Naive thymus-derived CD4-positive, alpha-beta T cell (primary cell): Measurements from ENCODE around the gene ATF1. TPM values are rescaled to one million over a fixed set of nuclear protein-coding genes. Genes with fewer than 3 reads are reported as not detected.

Source experiments
- ATAC-seq: fragments of 150-1000 bp; cut with Tn5 transposase; 2 replicates; pipeline ENCODE4 v1.10.0; 2021; ENCODE audit warnings: mild to moderate bottlenecking, moderate library complexity
- CTCF ChIA-PET: fragments of 350-600 bp; sonication (Branson Sonifier 250); formaldehyde crosslinking; loops from one replicate; lab custom pipeline; 2021; ENCODE audit warnings: antibody characterized with exemption; lab: Charles Lee
- POLR2A ChIA-PET: fragments of 350-600 bp; sonication (Branson Sonifier 250); formaldehyde crosslinking; loops from one replicate; lab custom pipeline; 2021; ENCODE audit warnings: antibody characterized with exemption, inconsistent platforms; lab: Charles Lee
- DNase-seq, 9 donors: peaks; one replicate each; pipeline versions ENCODE4 v3.0.0 to v3.0.0-alpha.2; 2020 to 2022; ENCODE audit warnings: mixed read lengths in 1 of 9
- H3K27ac ChIP-seq: one replicate; pipeline ENCODE4 v1.7.0; 2013; ENCODE audit warnings: mild to moderate bottlenecking, low read depth, low read length, moderate library complexity
- H3K27me3 ChIP-seq, 2 donors: one replicate each; pipeline ENCODE4 v1.7.0; 2013; ENCODE audit warnings: low read length in 2 of 2, mild to moderate bottlenecking in 2 of 2, moderate library complexity in 2 of 2; ENCODE audit not compliant: control insufficient read depth in 2 of 2, insufficient read depth in 2 of 2
- H3K36me3 ChIP-seq, 3 experiments: 1 replicate in 2 of 3; 2 replicates in 1 of 3; pipeline ENCODE4 v1.7.0; 2013; ENCODE audit warnings: low read length in 3 of 3, mild to moderate bottlenecking in 3 of 3, moderate library complexity in 1 of 3; ENCODE audit not compliant: insufficient read depth in 3 of 3, control insufficient read depth in 2 of 3
- H3K4me1 ChIP-seq, 2 donors: one replicate each; pipeline ENCODE4 v1.7.0; 2013; ENCODE audit warnings: low read length in 2 of 2, mild to moderate bottlenecking in 2 of 2, moderate library complexity in 1 of 2; ENCODE audit not compliant: control insufficient read depth in 2 of 2, insufficient read depth in 2 of 2
- H3K4me3 ChIP-seq: 2 replicates; pipeline ENCODE4 v1.7.0; 2013; ENCODE audit warnings: mild to moderate bottlenecking, low read length
- H3K9me3 ChIP-seq, 3 experiments: 1 replicate in 2 of 3; 2 replicates in 1 of 3; pipeline ENCODE4 v1.7.0; 2013; ENCODE audit warnings: low read length in 3 of 3; ENCODE audit not compliant: control insufficient read depth in 2 of 3
- H3K27ac Mint-ChIP-seq, 9 donors: one replicate each; pipeline ENCODE4 v1.8.0; 2020 to 2022; ENCODE audit warnings: mixed read lengths in 9 of 9, mild to moderate bottlenecking in 8 of 9, moderate library complexity in 5 of 9, inconsistent platforms in 2 of 9
- H3K27me3 Mint-ChIP-seq, 5 donors: one replicate each; pipeline ENCODE4 v1.8.0; 2021 to 2022; ENCODE audit warnings: mixed read lengths in 5 of 5, mild to moderate bottlenecking in 1 of 5
- H3K36me3 Mint-ChIP-seq, 5 donors: one replicate each; pipeline ENCODE4 v1.8.0; 2020 to 2022; ENCODE audit warnings: mixed read lengths in 5 of 5, mild to moderate bottlenecking in 3 of 5, inconsistent platforms in 1 of 5
- H3K4me1 Mint-ChIP-seq, 7 donors: one replicate each; pipeline ENCODE4 v1.8.0; 2020 to 2022; ENCODE audit warnings: mixed read lengths in 7 of 7, mild to moderate bottlenecking in 3 of 7, inconsistent platforms in 1 of 7
- H3K4me3 Mint-ChIP-seq, 10 donors: one replicate each; pipeline ENCODE4 v1.8.0; 2020 to 2022; ENCODE audit warnings: mild to moderate bottlenecking in 10 of 10, mixed read lengths in 10 of 10, moderate library complexity in 6 of 10, inconsistent platforms in 2 of 10
- H3K9me3 Mint-ChIP-seq, 11 donors: one replicate each; pipeline ENCODE4 v1.8.0; 2020 to 2022; ENCODE audit warnings: mixed read lengths in 11 of 11, mild to moderate bottlenecking in 4 of 11, inconsistent platforms in 1 of 11, moderate library complexity in 1 of 11
- intact Hi-C, 2 donors: fragments of 100-400 bp; cut with micrococcal nuclease; formaldehyde crosslinking; loops; one replicate each; pipeline ENCODE4 v1.15.1; 2023
- polyA plus RNA-seq, 2 donors: library from polyadenylated mRNA; unstranded; fragments of 300-500 nt; fragmentation: Illumina TruSeq; gene quantifications; one replicate each; pipeline ENCODE4 v1.2.3, GENCODE V29; 2021
- total RNA-seq, 6 experiments: library from RNA in 5 of 6; stranded (reverse) in 5 of 6; gene quantifications; 1 replicate in 5 of 6; 2 replicates in 1 of 6; pipeline ENCODE4 v1.2.3 and lab custom pipeline; 2021 to 2026

The ATF1 gene
- total RNA-seq (10 to 100 TPM; 23.8 to 53.9 (median 51.3) TPM), polyA plus RNA-seq (10 to 100 TPM; 47.8 to 53.8 TPM), total RNA-seq (lab: John Stamatoyannopoulos, UW) (36.7 reads per million, percentile 64 among the genes with 10 or more reads in this experiment)

DNA sequence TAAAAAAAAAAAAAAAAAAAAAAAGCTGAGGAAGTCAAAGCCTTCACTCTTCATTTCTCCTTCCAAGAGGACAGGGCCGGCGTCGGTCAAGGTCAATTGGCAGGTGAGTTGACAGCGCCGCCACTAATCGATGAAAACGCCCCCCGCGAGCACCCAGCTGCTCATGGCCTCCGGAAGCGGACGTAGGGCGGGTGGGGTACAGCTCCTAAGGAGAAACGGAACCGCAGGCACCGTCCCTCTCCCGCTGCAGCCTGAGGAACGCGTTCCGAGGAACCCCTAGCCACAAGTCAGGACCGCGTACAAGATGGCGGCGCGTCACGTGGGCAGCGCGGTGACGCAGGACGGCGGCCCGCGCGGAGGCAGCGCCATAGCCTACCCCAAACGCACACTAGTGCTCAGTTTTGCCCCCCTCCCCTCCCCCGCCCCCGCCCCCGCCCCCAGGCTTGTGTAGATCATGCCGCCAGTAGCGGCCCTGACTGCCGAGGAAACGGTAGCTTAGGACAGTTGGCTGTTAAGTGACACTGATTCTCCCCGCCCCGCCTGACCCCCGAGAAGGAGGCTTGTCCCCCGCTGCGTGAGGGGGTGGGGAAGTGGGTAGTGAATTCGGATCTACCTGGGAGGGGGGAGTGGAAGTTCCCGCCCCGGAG is at the start of gene ATF1:
ATF1 (plus strand) TSS at position 463 of the 647 bp plus-strand sequence. CDS start 16,045 bp downstream, outside the sequence.
- Mint-ChIP-seq H3K27me3 (no peaks in the 10 kb centered on the region), H3K9me3 (peaks cover 0 to 9% (median 0%) of the 10 kb centered on the region in 11 donors), H3K4me3 (peak within 1 kb of the TSS; percentile 89 to 97 (median 91)), H3K27ac (peak within 1 kb of the TSS; percentile 92 to 99 (median 98)), H3K36me3 (peaks cover 0 to 6% (median 0%) of the 10 kb centered on the region in 5 donors), H3K4me1 (peaks cover 30 to 51% (median 45%) of the 10 kb centered on the region in 7 donors)
- peaks cover 0 to 4% (median 0%) of the 10 kb centered on the region in 3 experiments for H3K36me3 ChIP-seq
- peak; percentile 78 to 92 (median 90) for DNase-seq
- intact Hi-C loops, result loop anchor here (1.0 to 5.0 kb wide), 14 partner anchors 249 to 1911 kb away; partner anchors contain the start of genes COX14 (in 2 of the 2), CSRNP2 (in 2 of the 2), ATG101 (in 1 of the 2) and BIN2 (in 1 of the 2)
- H3K4me3 ChIP-seq, result peak within 1 kb of the TSS; percentile 69
- ATAC-seq, result peak; percentile 90
- POLR2A ChIA-PET, result interaction anchor here (0.7 to 3.6 kb wide), 19 partner anchors 9 to 1576 kb away, joined by 3 to 33 read pairs (median 3); partner anchors contain the start of genes COX14, CSRNP2, DAZAP2 and SLC11A2
- H3K4me1 ChIP-seq, result peaks cover 12 to 14% of the 10 kb centered on the region in 2 donors
- H3K27me3 ChIP-seq, result no peaks in the 10 kb centered on the region
- CTCF ChIA-PET, result interaction anchor here (0.7 to 2.7 kb wide), 2 partner anchors 55 to 224 kb away, joined by 3 to 23 read pairs; no protein-coding TSS in a partner anchor
- peak within 1 kb of the TSS; percentile 94 for H3K27ac ChIP-seq
- no peaks in the 10 kb centered on the region for H3K9me3 ChIP-seq

DNA sequence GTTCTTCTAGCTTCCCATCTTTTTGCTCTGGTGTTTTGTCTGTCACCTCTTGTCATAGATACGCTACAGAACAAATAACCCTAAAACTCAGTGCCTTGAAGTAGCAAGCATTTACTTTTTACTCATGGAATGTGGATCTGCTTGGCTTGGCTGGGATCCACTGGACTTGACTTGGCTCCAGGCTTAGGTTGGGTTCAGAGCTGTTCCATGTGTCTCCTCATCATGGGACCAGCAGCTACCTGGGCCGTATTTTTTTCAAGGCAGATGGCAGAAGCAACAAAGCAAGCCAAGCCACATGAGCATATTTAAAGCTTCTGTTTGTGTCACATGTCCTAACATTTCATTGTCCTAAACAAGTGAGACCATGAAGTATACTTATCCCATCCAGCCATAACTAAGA is 48.7 kb upstream of the ATF1 start:
- CTCF ChIA-PET, result no interaction called here
- Mint-ChIP-seq H3K36me3 (peaks cover 0 to 40% (median 15%) of the 10 kb centered on the region in 5 donors), H3K27ac (peak overlapping the region in 4 of 9 donors; percentile 17 to 45 (median 18))

DNA sequence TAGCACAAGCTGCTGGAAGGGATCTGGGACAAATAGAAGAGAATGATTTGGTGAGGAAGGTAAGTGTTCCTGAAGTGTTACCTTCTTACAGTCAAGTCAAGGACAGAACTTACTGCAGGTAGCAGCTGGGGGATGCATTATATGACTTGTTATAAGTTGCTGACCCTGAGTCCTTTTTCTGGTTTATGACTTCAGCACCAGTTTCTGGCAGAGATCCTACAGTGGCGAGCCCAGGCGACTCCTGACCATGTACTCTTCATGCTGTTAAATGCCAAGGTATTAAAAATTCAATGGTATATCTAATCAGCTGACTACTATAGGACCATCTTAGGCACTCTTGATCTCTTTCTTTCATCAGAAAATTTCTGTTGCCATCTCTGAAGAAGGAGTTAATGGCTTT is 45.1 kb upstream of the ATF1 start:
- H3K27ac ChIP-seq, result no peak overlapping the region
- no peak for DNase-seq
- no peak overlapping the region for H3K4me3 Mint-ChIP-seq
- peak overlapping the region in 1 of 9 donors; percentile 8 for H3K27ac Mint-ChIP-seq
- H3K4me3 ChIP-seq, result no peak overlapping the region
- no peaks in the 10 kb centered on the region for H3K27me3 ChIP-seq
- ChIA-PET CTCF (no interaction called here), POLR2A (no interaction called here)
- H3K36me3 ChIP-seq, result peaks cover 9 to 71% (median 17%) of the 10 kb centered on the region in 3 experiments
- intact Hi-C loops, result no loop called here
- no peak for ATAC-seq
- H3K4me1 ChIP-seq, result no peaks in the 10 kb centered on the region
- H3K9me3 ChIP-seq, result no peaks in the 10 kb centered on the region
- no peaks in the 10 kb centered on the region for H3K9me3 Mint-ChIP-seq
- H3K4me1 Mint-ChIP-seq, result no peaks in the 10 kb centered on the region
- peaks cover 7 to 58% (median 38%) of the 10 kb centered on the region in 5 donors for H3K36me3 Mint-ChIP-seq
- no peaks in the 10 kb centered on the region for H3K27me3 Mint-ChIP-seq

More for the DNA sequence above, 48.7 kb upstream of the ATF1 start:
- no peaks in the 10 kb centered on the region for H3K9me3 ChIP-seq
- no peaks in the 10 kb centered on the region for H3K4me1 ChIP-seq
- DNase-seq (no peak), ATAC-seq (no peak)
- H3K36me3 ChIP-seq, result peaks cover 3 to 67% (median 12%) of the 10 kb centered on the region in 3 experiments
- H3K27ac ChIP-seq, result no peak overlapping the region
- Mint-ChIP-seq H3K4me3 (no peak overlapping the region), H3K4me1 (no peaks in the 10 kb centered on the region), H3K9me3 (no peaks in the 10 kb centered on the region), H3K27me3 (no peaks in the 10 kb centered on the region)
- POLR2A ChIA-PET, result no interaction called here
- H3K4me3 ChIP-seq, result no peak overlapping the region
- H3K27me3 ChIP-seq, result no peaks in the 10 kb centered on the region
- intact Hi-C loops, result no loop called here

DNA sequence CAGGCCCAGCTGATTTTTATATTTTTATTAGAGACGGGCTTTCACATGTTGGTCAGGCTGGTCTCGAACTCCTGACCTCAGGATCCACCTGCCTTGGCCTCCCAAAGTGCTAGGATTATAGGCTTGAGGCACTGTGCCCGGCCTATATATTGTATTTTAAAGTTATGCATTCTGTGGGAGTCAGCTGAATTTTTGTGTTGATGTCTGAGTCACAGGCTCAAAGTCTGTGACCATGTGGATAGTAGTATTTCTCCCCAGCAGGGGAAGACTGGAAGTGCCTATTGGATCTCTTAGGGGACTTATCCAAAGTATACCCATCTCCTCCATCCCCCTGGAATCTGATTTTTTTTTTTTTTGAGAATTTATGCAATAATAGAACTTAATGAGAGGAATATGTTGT is 43.8 kb upstream of the ATF1 start:
- H3K36me3 ChIP-seq, result peaks cover 10 to 71% (median 25%) of the 10 kb centered on the region in 3 experiments
- Mint-ChIP-seq H3K9me3 (no peaks in the 10 kb centered on the region), H3K36me3 (peaks cover 12 to 63% (median 35%) of the 10 kb centered on the region in 5 donors), H3K4me1 (no peaks in the 10 kb centered on the region), H3K4me3 (no peak overlapping the region), H3K27ac (no peak overlapping the region), H3K27me3 (no peaks in the 10 kb centered on the region)
- H3K27ac ChIP-seq, result no peak overlapping the region
- no peaks in the 10 kb centered on the region for H3K9me3 ChIP-seq
- no peak for ATAC-seq
- ChIA-PET CTCF (no interaction called here), POLR2A (no interaction called here)
- DNase-seq, result no peak
- H3K4me1 ChIP-seq, result no peaks in the 10 kb centered on the region
- no peaks in the 10 kb centered on the region for H3K27me3 ChIP-seq
- H3K4me3 ChIP-seq, result no peak overlapping the region
- intact Hi-C loops, result no loop called here

DNA sequence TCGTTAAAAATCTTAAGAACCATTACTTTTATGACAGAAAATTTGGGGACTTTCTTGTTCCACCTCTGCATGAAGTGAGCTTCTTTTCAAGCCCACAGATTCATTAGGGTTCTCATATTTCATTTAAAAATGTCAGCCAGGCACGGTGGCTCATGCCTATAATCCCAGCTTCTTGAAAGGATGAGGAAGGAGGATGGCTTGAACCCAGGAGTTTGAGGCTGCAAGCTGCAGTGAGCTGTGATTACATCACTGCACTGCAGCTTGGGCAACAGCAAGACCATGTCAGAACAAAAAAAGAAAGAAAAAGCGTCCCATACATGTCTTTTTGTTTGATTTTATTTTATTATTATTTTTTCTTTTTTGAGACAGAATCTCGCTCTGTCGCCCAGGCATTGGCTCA is 43.4 kb upstream of the ATF1 start:
- intact Hi-C loops, result no loop called here

DNA sequence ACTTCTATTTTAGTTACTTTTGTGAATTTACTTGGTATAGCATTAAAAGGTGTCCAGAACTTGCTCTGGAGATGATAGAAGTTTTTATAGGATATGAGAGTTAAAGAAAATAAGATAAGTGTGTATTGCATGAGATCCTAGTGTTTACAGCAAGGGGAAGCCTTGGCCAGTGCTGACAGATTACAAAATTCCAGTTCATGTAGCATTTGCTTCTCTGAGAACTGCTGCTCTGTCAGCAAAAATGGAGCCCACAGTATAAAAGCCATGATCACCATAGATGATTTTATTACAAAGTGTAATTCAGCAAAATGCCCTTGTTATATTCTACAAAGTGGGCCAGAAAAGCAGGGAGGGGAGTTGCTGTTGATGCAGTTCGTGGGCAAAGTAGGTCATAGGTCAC is 40.0 kb upstream of the ATF1 start:
- Mint-ChIP-seq H3K27ac (peak overlapping the region in 4 of 9 donors; percentile 9 to 51 (median 26)), H3K4me3 (no peak overlapping the region), H3K27me3 (no peaks in the 10 kb centered on the region), H3K36me3 (peaks cover 20 to 60% (median 34%) of the 10 kb centered on the region in 5 donors), H3K9me3 (no peaks in the 10 kb centered on the region), H3K4me1 (peaks cover 0 to 1% (median 0%) of the 10 kb centered on the region in 7 donors)
- Histone ChIP-seq H3K27ac (no peak overlapping the region), H3K4me1 (no peaks in the 10 kb centered on the region), H3K4me3 (no peak overlapping the region), H3K36me3 (peaks cover 20 to 86% (median 31%) of the 10 kb centered on the region in 3 experiments), H3K27me3 (no peaks in the 10 kb centered on the region), H3K9me3 (no peaks in the 10 kb centered on the region)
- POLR2A ChIA-PET, result no interaction called here
- DNase-seq, result no peak
- ATAC-seq, result no peak
- intact Hi-C loops, result no loop called here
- CTCF ChIA-PET, result interaction anchor here (0.7 kb wide), 1 partner anchor 565 kb away, joined by 3 read pairs; no protein-coding TSS in a partner anchor

More for the DNA sequence above, 43.4 kb upstream of the ATF1 start:
- no peak overlapping the region for H3K27ac Mint-ChIP-seq
- peaks cover 12 to 61% (median 35%) of the 10 kb centered on the region in 5 donors for H3K36me3 Mint-ChIP-seq
- POLR2A ChIA-PET, result no interaction called here
- Histone ChIP-seq H3K27me3 (no peaks in the 10 kb centered on the region), H3K9me3 (no peaks in the 10 kb centered on the region), H3K27ac (no peak overlapping the region), H3K4me1 (no peaks in the 10 kb centered on the region), H3K4me3 (no peak overlapping the region), H3K36me3 (peaks cover 13 to 71% (median 29%) of the 10 kb centered on the region in 3 experiments)
- CTCF ChIA-PET, result no interaction called here
- DNase-seq, result no peak
- no peaks in the 10 kb centered on the region for H3K9me3 Mint-ChIP-seq
- no peaks in the 10 kb centered on the region for H3K4me1 Mint-ChIP-seq
- no peaks in the 10 kb centered on the region for H3K27me3 Mint-ChIP-seq
- no peak for ATAC-seq
- H3K4me3 Mint-ChIP-seq, result no peak overlapping the region
